ENCODE data around the gene CC2D2A. TPM values are rescaled to one million over a fixed set of nuclear protein-coding genes. Genes with fewer than 3 reads are reported as not detected.

CC2D2A gene
- total and polyA plus RNA-seq, 8 donors, result 22.8 to 56.3 (median 48.5) TPM

DNA sequence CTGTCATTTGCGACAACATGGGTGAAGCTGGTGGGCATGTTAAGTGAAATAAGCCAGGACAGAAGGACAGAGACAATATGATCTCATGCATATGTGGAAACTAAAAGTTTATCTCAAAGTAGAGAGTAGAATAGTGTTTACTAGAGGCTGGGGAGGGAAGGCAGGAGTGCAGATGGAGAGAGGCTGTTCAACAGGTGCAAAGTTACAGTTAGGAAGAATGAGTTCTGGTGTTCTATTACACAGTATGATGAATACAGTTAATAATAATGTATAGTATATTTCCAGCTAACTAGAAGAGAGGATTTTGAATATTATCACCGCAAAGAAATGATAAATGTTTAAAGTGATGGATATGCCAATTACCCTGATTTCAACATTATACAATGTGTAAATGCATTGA, 115.6 kb downstream of the CC2D2A start:
- no peaks in the 10 kb centered on the region for H3K27me3 ChIP-seq
- H3K4me1 ChIP-seq, result peaks cover 0 to 43% of the 10 kb centered on the region in 2 donors
- ATAC-seq, result no peak
- DNase-seq, result no peak
- TF ChIP-seq, protein P1, sequence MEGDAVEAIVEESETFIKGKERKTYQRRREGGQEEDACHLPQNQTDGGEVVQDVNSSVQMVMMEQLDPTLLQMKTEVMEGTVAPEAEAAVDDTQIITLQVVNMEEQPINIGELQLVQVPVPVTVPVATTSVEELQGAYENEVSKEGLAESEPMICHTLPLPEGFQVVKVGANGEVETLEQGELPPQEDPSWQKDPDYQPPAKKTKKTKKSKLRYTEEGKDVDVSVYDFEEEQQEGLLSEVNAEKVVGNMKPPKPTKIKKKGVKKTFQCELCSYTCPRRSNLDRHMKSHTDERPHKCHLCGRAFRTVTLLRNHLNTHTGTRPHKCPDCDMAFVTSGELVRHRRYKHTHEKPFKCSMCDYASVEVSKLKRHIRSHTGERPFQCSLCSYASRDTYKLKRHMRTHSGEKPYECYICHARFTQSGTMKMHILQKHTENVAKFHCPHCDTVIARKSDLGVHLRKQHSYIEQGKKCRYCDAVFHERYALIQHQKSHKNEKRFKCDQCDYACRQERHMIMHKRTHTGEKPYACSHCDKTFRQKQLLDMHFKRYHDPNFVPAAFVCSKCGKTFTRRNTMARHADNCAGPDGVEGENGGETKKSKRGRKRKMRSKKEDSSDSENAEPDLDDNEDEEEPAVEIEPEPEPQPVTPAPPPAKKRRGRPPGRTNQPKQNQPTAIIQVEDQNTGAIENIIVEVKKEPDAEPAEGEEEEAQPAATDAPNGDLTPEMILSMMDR (IDR thresholded peaks at IDR 0.05), result no peak
- no peak overlapping the region for H3K27ac ChIP-seq
- intact Hi-C loops (cut with DNase I), result no loop called here
- no peaks in the 10 kb centered on the region for H3K9me3 ChIP-seq
- no peak overlapping the region for H3K4me3 ChIP-seq
- no peaks in the 10 kb centered on the region for H3K36me3 ChIP-seq

GRCh38 chr4:15586066-15586465, 116.4 kb downstream of the CC2D2A start:
- ATAC-seq (peak; percentile 23), DNase-seq (no peak)
- intact Hi-C loops (cut with DNase I), result no loop called here
- H3K4me1 ChIP-seq, result peaks cover 0 to 43% of the 10 kb centered on the region in 2 donors
- TF ChIP-seq, protein P1 (IDR thresholded peaks at IDR 0.05), result no peak
- H3K4me3 ChIP-seq, result no peak overlapping the region
- H3K36me3 ChIP-seq, result no peaks in the 10 kb centered on the region
- no peaks in the 10 kb centered on the region for H3K27me3 ChIP-seq
- H3K9me3 ChIP-seq, result no peaks in the 10 kb centered on the region
- no peak overlapping the region for H3K27ac ChIP-seq

GRCh38 chr4:15587649-15588048, 118.0 kb downstream of the CC2D2A start:
- Histone ChIP-seq H3K4me1 (peaks cover 0 to 43% of the 10 kb centered on the region in 2 donors), H3K27ac (no peak overlapping the region), H3K36me3 (no peaks in the 10 kb centered on the region), H3K4me3 (no peak overlapping the region), H3K9me3 (no peaks in the 10 kb centered on the region), H3K27me3 (no peaks in the 10 kb centered on the region)
- intact Hi-C loops (cut with DNase I), result no loop called here
- DNase-seq (no peak), ATAC-seq (peak; percentile 40)
- TF ChIP-seq, protein P1 (IDR thresholded peaks at IDR 0.05), result no peak

DNA sequence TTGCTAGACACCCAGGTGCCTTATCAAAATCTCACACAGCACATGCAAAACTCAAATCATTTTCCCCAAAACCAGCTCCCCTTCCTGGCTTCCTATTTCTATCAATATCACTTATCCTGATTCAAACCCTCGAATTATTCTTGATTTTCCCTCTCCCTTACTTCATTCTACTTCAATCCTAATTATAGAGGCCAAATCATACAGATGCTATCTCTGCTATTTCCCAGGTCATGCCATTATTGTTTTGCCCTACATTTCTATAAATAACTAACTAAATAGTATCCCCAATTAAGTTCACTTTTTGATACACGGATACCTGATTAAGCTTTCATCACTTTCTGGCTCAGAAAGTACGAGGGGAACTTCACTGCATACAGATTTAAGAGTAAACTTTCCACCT, 123.1 kb downstream of the CC2D2A start:
- DNase-seq (no peak), ATAC-seq (no peak)
- Histone ChIP-seq H3K27me3 (no peaks in the 10 kb centered on the region), H3K36me3 (peaks cover 0 to 14% of the 10 kb centered on the region in 2 donors), H3K4me1 (peaks cover 0 to 7% of the 10 kb centered on the region in 2 donors), H3K4me3 (no peak overlapping the region), H3K9me3 (no peaks in the 10 kb centered on the region), H3K27ac (no peak overlapping the region)
- TF ChIP-seq, protein P1 (IDR thresholded peaks at IDR 0.05), result no peak
- intact Hi-C loops (cut with DNase I), result no loop called here

DNA sequence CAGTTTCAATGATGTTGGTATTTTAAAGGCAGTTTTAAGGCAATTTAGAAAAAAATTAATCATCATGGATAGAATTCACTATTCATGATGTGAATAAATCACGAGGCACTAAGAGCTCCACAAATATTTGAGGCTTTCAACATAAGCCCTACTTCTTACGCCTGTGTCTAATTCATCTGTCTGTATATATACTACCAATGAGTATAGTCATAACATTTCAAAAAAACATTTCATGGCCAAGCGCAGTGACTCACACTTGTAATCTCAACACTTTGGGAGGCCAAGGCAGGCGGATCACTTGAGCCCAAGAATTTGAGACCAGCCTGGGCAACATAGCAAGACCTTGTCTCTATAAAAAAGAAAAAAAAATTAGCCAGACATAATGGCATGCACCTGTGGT, 129.0 kb downstream of the CC2D2A start:
- H3K4me1 ChIP-seq, result no peaks in the 10 kb centered on the region
- TF ChIP-seq, protein P1 (IDR thresholded peaks at IDR 0.05), result no peak
- peaks cover 0 to 63% of the 10 kb centered on the region in 2 donors for H3K36me3 ChIP-seq
- intact Hi-C loops (cut with DNase I), result no loop called here
- ATAC-seq (no peak), DNase-seq (no peak)
- no peaks in the 10 kb centered on the region for H3K27me3 ChIP-seq
- H3K4me3 ChIP-seq, result no peak overlapping the region
- no peaks in the 10 kb centered on the region for H3K9me3 ChIP-seq
- no peak overlapping the region for H3K27ac ChIP-seq
